ENCODE results near the gene MYO1B. TPM values are rescaled to one million over a fixed set of nuclear protein-coding genes. Genes with fewer than 3 reads are reported as not detected.

The MYO1B gene
- total and polyA plus RNA-seq, 5 donors from 2014 or later: not detected

Other genes starting within 250 kb of the MYO1B start
- 262 TPM for gene STAT1, start 231.2 kb upstream of the MYO1B start, total RNA-seq
- gene STAT1, start 231.2 kb upstream of the MYO1B start, polyA plus RNA-seq: 100 to 1,000 TPM; 198 to 331 (median 274) TPM
- 60.0 TPM for gene STAT4, start 94.4 kb upstream of the MYO1B start, total RNA-seq
- 10 to 100 TPM; 22.7 to 31.2 (median 26.5) TPM for gene STAT4, start 94.4 kb upstream of the MYO1B start, polyA plus RNA-seq

Measured in CD4-positive, CD25-positive, alpha-beta regulatory T cell (primary cell).